OCI-LY3 (cell line): ENCODE measurements around the gene NOTCH2NLA.
"Not testable (repeated sequence)": the region's sequence is repeated elsewhere in the genome, so short reads cannot be mapped to it uniquely, and the experiment has no call there.

Experiments
- EZH2phosphoT487 ChIP-seq: fragments of 200-600 bp; shearing (Covaris generic); IDR thresholded peaks from 2 replicates; pipeline ENCODE4 v1.6.1; 2018; ENCODE audit warnings: antibody characterized with exemption, mixed run types, low read depth
- TF ChIP-seq, protein P1 (sequence below): fragments of 200-600, 300-600 bp; sonication (generic); IDR thresholded peaks from 2 replicates; pipeline ENCODE4 v1.5.1; 2014; ENCODE audit warnings: antibody characterized with exemption, low read length, low read depth

DNA sequence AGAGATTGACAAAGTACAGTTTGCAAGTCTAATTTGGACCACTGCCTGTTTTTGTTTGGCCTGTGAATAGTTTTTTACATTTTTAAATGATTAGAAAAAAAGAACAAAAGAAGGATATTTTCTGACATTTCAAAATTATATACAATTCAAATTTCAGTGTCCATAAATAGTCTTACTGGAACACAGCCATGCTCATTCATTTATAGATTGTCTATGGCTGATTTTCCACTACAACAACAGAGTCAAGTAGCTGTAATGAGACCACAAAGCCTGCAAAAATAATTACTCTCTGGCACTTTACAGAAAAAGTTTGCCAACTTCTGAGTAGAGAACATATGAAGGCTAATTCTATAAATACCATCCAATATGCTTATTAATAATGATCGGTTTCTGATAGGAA lies 61.1 kb downstream of the NOTCH2NLA start:
- TF ChIP-seq EZH2phosphoT487: not testable (repeated sequence)
- TF ChIP-seq, protein P1, sequence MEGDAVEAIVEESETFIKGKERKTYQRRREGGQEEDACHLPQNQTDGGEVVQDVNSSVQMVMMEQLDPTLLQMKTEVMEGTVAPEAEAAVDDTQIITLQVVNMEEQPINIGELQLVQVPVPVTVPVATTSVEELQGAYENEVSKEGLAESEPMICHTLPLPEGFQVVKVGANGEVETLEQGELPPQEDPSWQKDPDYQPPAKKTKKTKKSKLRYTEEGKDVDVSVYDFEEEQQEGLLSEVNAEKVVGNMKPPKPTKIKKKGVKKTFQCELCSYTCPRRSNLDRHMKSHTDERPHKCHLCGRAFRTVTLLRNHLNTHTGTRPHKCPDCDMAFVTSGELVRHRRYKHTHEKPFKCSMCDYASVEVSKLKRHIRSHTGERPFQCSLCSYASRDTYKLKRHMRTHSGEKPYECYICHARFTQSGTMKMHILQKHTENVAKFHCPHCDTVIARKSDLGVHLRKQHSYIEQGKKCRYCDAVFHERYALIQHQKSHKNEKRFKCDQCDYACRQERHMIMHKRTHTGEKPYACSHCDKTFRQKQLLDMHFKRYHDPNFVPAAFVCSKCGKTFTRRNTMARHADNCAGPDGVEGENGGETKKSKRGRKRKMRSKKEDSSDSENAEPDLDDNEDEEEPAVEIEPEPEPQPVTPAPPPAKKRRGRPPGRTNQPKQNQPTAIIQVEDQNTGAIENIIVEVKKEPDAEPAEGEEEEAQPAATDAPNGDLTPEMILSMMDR: not testable (repeated sequence)
